Measurements from ENCODE around the gene KAZN.

Gene KAZN

DNA sequence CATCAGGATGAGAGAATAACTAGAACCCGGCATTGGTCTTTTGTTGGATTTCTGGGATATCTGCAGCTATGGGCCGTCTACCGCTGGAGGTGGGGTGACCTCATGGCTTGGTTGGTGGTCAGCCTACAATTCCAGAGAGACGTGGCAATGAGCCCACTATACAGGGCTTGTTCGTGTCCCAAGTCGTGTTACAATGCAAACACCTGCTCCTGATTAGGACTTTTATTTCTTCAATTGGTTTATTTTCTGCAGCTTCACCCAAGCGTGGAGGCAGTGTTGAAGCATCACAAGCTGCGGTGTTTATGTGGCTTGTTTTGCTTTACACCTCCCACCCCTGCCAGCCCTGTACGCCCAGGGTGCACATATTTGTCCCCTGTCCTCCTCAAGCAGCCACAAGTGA lies 343.4 kb downstream of the KAZN start:
- TF ChIP-seq, protein P1, sequence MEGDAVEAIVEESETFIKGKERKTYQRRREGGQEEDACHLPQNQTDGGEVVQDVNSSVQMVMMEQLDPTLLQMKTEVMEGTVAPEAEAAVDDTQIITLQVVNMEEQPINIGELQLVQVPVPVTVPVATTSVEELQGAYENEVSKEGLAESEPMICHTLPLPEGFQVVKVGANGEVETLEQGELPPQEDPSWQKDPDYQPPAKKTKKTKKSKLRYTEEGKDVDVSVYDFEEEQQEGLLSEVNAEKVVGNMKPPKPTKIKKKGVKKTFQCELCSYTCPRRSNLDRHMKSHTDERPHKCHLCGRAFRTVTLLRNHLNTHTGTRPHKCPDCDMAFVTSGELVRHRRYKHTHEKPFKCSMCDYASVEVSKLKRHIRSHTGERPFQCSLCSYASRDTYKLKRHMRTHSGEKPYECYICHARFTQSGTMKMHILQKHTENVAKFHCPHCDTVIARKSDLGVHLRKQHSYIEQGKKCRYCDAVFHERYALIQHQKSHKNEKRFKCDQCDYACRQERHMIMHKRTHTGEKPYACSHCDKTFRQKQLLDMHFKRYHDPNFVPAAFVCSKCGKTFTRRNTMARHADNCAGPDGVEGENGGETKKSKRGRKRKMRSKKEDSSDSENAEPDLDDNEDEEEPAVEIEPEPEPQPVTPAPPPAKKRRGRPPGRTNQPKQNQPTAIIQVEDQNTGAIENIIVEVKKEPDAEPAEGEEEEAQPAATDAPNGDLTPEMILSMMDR (IDR thresholded peaks at IDR 0.05; ENCODE audit: borderline replicate concordance, insufficient read depth, low read depth, low read length): no peak

DNA sequence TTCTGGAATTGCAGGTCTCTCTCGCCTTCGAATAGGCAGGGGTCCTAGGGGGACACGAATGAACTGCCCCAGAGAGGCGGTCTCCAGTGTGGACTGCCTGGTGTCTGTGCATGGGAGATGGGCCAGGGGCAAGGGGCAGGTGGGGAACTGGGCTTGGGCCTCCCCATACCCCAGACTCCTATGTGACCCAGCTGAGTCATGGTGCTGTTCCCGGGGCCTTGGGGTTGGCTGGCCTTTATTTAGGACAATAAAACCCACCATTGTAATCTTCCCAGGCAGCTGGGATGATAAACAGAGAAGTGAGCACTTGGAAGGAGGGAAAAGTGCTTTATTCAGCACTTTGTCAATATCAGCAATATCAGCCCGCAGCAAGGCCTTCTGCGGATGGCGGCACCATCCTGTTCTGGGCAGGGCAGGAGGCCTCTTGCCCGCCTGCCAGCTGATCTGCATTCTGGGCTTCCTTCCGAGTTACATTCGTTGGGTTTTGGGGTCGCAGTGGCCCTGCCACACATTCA lies 346.0 kb downstream of the KAZN start:
- H3K4me3 ChIP-seq (ENCODE audit: low read depth, low read length): no peak overlapping the region
- TF ChIP-seq, protein P1 (IDR thresholded peaks at IDR 0.05; ENCODE audit: borderline replicate concordance, insufficient read depth, low read depth, low read length): no peak

More for the DNA sequence above, 343.4 kb downstream of the KAZN start:
- H3K4me3 ChIP-seq (ENCODE audit: low read depth, low read length): no peak overlapping the region

DNA sequence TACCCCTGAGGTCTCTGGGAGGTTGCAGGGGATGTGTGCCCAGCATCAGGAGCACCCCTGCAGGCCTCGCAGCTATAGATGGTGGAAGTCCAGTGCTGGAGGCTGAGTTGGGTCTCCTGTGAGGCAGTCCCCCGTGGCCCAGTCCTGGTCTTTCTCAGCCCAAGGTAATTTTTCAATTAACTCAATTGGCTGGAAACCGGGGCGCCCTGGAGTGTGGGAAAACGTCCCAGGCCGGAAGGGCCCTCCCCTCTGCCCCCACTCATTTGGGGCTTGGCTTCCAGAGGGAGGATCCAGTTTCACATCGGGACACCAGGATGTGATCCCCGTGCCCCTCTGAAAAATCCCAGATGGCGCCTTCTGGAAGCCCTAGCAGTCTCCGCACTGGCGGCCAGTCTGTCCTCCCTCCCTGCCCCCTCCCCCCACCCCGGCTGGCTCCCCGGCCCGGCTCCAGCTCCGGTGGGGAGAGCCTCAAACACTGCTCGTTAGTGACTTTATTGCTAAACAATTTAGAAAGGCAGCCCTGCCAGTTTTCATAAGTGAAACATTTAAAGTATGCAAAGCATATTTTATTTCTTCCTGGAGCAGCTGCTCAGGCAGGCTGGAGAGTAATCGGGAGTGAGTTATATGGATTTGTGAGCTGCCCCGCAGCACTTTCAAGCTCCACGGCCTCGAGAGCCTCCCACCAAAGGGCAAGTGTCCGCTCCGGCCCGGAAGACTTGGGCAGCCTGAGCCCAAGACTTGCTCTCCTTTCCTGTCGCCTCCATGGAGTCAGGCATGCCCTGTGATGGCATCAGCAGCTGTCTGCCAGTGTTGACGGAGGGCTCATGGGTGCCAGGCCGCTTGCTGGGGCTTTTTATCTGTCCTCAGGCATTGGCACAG lies 346.9 kb downstream of the KAZN start:
- TF ChIP-seq, protein P1 (IDR thresholded peaks at IDR 0.05; ENCODE audit: borderline replicate concordance, insufficient read depth, low read depth, low read length): no peak

DNA sequence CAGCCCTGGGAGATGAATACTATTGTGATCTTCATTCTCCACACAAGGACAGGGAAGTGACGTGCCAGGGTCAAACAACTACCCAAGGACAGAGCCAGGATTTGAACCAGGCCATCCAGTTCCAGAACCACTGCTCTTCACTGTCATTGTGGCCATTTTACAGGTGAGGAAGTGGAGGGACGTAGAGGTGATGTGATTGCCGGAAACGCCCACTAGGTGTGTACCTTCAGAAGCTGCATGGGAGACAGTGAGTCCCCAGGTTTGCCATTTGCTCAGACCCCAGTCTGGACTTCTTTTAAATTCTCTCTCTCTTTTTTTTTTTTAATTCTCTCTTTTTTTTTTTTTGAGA lies 347.5 kb downstream of the KAZN start:
- TF ChIP-seq, protein P1 (IDR thresholded peaks at IDR 0.05; ENCODE audit: borderline replicate concordance, insufficient read depth, low read depth, low read length): no peak
- no peak overlapping the region for H3K4me3 ChIP-seq (ENCODE audit: low read depth, low read length)

More for the DNA sequence above, 346.9 kb downstream of the KAZN start:
- H3K4me3 ChIP-seq (ENCODE audit: low read depth, low read length): no peak overlapping the region

DNA sequence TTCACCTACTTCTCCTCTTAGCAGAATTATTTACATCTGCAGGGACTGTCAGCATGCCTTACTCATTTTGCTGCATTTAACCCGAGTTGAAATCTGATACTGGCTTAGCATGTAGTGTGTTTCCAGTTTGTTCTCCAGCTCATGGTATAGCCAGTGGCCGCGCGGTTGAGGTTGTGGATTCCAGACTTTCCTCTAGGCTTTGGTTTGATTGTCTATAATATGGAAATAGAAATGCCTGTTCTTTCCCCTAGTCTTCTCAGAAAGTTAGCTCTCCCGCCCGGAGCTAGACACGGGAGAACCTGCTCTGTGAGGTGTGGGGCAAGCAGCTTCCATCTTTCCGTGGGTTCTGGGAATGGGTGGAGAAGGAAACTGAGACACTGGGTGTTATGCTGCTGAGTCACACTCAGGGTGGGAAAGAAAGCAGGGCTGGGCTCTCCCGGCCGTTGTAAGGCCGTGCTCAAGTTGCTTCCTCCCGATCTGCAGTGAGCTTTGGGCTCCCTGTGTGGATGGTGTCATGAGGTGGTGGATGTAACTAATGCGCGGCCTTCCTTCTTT lies 348.3 kb downstream of the KAZN start:
- TF ChIP-seq, protein P1 (IDR thresholded peaks at IDR 0.05; ENCODE audit: borderline replicate concordance, insufficient read depth, low read depth, low read length): no peak
- H3K4me3 ChIP-seq (ENCODE audit: low read depth, low read length): no peak overlapping the region

DNA sequence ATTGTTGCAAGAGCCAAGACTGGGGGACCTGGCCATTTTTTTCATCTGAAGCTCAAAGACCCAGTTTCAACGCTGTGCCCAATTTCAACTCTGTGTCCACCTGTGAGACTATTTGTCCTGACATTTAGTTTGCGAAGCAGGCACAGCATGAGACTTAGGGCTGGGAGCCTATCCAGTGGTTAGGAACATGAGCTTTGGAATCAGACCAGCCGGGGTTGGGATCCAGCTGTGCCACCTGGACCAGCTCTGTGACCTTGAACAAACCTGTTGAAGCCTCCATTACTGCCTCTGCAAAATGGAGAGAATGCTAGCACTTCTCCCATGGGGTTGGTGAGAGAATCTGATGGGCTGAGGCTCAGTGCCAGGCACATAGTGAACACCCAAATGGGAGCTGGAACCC lies 348.9 kb downstream of the KAZN start:
- H3K4me3 ChIP-seq (ENCODE audit: low read depth, low read length): no peak overlapping the region
- TF ChIP-seq, protein P1 (IDR thresholded peaks at IDR 0.05; ENCODE audit: borderline replicate concordance, insufficient read depth, low read depth, low read length): no peak
